T-helper 9 cell (primary cell): ENCODE results near the gene RELN.
"Not testable (repeated sequence)": the region's sequence is repeated elsewhere in the genome, so short reads cannot be mapped to it uniquely, and the experiment has no call there.

Experiments used
- DNase-seq: peaks from one replicate; pipeline ENCODE4 v3.0.0-alpha.2; 2020

Gene RELN

DNA sequence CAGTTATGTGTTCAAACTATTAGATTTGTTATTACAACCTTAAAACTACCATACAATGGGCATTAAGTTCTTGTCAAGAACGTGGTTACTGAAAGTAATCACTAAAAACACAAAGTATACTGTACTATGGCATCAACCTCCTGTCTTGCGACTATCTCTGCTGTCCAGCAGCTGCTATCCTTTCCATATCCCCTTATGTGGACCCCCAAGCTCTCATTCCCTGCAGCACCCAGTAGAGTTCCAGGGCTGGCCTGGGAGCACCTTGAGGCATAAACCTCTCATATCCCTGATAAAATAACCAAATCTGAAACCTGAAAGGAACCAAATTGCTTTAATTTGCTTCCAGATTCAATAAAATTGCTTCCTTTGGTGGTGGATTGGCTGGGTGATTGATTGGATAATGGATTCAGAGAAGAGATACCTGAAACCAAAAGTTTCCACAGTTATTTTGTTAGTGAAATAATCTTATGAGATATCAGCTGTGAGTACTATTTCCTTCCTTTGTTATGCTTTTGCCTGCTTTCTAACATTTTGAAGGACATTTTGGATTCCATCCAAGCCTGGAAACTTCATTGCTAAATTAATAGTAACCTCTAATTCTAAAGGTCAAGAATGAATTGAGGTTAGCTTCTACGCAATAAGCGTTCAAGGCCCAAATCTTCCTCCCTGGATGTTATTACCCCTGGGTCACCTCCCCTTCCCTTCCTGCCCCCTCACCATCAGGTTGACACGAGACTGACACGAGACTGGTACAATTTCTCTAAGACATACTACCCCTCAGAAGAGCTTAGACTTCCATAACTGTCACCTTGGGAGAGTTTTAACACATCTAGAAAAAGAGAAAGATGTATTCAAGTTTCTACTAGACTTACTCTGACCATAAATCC is 48.8 kb downstream of the RELN start:
- no peak for DNase-seq

DNA sequence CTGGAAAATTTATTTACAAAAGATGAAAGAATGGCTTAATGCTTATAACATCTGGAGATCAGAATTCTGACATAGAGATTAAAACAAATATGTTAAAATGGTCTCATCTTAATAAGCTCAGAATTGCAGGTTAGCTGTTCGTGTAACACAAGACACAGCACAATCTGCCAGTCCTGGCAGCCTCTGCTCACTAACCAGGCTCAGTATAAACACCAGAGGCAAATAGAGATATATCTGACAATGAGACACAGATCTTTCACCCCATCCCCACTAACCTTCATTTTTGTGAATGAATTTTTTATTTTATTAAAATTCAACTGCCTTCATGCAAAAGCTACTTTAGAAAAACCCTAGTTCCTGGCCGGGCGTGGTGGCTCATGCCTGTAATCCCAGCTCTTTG is 51.8 kb downstream of the RELN start:
- DNase-seq = no peak

DNA sequence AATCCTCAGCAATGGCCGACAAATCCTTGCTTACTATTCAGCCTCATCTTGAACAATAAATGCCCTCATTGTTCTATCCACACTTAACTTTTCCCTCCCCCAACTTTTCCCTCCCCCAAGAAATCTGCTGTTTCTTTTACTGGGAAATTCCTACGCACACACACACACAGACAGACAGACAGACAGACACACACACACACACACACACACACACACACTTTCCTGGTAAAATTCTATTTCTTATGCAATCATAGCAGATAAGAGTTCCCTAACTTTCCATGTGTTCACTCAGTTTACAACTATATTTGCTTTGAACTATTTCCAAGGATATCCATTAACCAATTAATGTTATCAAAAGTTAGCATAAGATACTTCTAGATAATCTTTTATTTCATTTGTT is 52.9 kb downstream of the RELN start:
- DNase-seq = no peak

DNA sequence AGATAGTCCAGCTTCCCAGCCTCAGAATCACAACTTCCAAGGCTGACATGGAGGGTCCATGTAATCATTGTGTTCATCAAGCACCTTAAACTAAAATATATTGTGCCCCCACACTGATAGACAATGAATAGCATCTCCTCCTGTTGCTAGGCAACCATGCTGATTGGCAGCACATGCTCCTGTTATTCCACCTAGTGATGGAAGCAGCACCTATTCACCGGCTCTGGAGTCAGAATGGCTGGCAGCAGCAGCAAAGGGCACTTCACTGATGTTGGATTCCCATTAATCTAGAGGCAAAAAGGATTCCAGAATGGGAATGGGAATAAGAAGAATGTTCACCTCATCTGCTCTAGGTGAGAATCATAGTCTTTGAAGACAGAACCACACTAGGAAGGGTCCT is 55.0 kb downstream of the RELN start:
- DNase-seq = no peak

DNA sequence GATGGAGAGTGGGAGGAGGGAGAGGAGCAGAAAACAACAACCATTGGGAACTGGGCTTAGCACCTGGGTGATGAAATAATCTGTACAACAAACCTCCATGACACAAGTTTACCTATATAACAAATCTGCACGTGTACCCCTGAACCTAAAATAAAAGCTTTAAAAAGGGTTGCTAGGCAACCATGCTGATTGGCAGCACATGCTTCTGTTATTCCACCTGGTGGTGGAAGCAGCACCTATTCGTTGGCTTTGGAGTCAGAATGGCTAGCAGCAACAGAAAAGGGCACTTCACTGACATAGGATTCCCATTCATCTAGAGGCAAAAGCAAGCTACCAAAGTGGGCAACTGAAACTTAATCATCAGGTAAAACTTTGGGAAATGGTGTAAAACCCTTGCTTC is 57.1 kb downstream of the RELN start:
- DNase-seq = no peak

DNA sequence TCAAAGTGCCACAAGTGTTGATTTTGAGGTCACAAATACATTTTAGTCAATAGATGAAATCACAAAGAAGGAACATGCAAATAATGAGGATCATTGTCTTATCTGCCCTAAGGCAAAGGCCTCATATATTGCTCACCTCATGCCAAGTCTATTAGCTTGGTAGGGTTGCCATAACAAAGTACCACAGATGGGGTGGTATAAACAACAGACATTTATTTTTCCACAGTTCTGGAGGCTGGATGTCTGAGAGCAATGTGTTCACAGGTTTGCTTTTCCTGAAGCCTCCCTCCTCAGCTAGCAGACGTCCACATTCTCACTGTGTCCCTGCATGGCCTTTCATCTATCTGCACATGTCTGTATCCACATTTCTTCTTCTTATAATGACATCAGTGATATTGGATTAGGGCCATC is 59.6 kb downstream of the RELN start:
- DNase-seq = no peak

DNA sequence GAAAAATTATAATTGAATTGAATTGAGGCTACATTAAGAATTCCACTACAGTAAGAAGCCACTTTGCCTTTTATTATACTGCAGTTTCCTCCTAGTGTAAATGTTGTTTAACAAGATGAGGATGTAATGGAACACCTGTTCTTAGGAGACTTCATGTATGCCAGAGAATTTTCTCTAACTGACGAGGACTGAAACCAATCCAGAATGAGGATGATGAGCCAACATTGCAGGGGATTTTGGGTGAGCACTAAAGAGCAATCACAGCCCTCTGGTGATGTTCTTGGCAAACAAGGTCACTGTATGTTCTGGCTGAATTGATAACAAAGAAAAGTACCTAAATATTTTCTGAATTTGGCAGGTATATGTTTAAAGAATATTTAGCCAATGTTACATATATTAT is 60.9 kb downstream of the RELN start:
- DNase-seq = no peak

DNA sequence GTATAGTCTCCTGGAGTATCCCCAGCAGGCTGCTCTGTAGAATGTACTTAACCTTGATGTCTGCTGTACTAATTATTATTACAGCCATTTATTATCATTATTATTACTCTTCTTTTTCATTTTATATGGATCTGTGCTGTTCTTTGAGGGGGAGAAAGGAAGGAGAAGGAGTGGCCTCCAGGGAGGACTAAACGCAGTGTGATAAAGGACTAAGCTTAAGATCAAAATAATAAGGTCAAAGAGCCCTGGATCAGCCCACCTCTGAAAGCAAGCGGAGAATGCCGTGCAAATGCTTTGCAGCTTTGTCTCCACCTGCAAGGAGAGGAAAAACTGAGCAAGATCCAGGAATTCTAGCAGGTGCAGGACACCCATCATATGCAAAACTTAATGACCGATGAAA is 65.3 kb downstream of the RELN start:
- no peak for DNase-seq

DNA sequence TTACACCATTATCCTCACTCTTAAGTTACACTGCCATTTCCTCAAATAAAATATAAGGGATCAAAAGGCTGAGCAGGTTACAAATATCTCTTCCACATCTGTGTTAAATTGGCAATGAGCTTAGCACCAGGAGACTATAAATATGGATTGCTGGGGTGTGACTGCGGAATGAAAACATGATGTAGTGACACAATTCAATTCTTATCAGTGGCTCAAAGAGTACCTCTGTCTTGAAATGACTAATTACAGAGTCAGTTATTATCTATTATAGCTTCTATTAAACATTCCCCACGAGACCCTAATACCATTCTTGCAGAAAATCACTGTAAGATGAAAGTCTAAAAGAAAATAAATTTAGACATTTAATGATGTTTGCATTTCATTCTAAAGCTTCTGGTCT is 67.1 kb downstream of the RELN start:
- no peak for DNase-seq

DNA sequence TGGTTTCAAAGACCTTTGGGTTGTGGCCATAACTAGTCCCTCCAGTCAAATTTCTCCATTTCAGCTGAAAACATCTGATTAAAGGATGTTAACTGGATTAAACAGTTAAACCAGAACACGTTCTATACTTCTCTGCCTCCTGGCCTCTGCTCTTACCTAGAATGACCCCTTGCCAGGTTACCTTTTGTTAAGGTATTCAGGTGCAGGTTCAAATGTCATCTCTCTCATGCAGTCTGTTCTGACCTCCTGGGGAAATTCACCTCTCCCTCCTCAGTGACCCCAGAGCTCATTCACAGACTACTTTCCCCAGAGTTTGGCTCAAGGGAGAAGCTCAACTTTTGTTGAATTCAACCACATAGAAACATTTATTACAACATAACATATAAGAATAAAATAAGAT is 67.8 kb downstream of the RELN start:
- DNase-seq = no peak

DNA sequence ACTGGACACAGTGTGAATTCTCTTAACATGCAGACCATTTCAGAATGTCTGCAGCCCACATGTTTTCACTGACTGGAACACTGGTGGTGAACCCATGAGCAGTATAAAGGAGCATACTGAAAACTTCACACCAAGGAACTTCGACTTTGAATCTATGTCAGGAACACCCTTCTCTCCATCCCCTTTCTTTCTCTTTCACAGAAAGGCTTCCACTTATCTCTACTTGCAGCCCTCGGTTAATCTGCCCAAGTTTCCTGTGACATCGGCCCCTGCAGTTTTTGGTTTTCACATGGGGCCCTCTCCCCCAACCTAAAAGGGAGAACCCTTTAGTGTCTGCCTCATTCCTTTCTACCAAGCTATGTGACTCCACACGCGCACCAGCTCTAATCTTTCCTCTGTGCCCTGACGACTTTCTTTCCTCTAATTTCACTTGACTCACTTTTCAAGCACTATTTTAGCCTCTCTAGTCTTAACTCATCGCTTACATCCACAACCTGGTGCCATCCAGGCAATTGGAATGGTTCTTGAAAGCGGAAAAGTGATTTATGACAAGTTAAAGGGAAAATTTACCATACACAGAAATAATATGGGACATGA is 70.1 kb downstream of the RELN start:
- DNase-seq = no peak

DNA sequence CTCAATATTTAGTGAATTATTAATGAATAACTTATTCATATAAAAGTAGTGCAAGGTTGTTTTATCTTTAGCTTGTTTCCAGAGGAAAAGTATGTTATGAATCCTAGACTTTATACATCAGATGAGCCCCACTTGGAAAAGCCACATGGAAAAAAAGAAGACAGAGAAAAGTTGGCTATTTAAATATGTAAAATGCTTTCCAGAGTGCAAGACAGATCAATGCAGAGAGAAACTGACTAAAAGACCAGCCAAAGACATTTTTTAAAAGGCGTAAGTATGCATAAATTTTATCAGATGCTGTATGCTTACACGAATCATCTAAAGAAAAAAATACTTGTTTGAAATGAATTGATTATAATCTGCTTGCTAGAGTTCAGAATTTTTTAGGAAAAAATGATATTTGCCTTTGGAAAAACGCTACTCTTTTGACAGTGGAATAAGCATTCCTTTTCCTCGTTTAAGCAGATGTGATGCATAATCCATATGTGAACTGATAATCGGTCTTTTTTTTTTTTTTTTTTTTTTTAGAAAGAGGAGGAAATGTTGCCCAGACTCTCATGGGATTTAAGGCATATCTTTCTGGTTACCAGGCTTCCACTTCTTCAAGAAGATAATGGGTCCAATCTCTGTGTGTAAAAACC is 70.7 kb downstream of the RELN start:
- DNase-seq = no peak

DNA sequence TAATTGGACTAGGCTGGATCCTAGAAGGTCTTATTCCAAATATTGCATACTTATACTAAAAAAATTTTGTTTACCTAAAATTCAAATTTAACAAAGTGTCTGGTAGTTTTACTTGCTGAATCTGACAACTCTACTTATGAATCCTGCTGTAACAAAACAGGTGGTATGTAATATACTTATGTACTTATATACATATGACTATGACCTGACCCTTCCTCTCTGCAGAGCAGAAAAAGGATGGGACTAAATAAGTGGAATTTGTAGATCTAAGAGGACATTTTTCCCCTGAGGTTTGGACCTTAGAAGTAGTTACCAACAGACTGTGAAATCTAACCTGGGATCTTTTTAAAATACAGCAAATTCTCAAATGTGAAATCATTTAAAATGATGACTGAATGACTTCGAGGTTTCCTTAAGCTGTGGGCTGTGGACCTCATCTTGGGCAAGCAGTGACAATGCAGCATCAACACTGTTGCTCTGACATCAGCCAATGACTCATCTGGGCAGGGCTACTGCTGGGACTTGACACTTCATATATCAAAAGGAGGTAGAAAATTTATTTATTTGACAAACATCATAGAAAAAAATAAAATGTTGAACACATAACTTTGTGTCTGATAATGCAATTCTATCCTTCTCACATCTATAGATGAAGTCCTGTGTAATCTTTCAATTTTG is 73.6 kb downstream of the RELN start:
- no peak for DNase-seq

DNA sequence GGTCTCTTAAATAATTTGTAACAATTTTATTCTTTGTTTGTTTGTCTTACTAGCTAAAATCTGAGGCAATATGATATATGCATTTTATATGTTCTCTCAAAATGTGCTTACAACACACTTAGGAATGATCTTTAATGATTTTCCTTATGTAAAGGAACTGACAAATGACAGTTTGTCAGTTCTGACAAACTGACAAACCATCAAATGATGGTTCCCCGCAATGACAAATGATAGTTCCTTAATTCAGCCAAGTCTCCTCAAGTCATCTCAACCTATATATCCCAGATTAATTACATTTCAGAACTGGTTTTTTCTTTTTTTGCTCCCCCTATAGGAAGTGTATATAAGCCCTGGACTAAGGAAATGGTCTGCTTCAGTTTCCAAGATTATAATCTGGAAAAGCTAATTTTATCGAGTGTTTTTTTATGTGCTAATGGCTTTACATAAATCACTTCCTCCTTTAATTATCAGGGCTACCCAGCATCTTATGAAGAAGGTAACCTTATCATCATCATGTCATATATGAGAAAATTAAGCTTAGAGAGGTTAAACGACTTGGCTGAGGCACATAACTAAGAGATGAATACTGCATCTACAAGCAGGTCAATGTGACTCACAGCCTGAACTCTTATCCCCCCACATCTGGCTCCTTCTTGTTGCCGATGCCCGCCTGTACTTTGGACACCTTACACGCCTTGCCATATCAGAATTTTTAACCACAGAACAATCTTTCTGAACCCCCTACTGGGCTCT is 75.1 kb downstream of the RELN start:
- DNase-seq = no peak

DNA sequence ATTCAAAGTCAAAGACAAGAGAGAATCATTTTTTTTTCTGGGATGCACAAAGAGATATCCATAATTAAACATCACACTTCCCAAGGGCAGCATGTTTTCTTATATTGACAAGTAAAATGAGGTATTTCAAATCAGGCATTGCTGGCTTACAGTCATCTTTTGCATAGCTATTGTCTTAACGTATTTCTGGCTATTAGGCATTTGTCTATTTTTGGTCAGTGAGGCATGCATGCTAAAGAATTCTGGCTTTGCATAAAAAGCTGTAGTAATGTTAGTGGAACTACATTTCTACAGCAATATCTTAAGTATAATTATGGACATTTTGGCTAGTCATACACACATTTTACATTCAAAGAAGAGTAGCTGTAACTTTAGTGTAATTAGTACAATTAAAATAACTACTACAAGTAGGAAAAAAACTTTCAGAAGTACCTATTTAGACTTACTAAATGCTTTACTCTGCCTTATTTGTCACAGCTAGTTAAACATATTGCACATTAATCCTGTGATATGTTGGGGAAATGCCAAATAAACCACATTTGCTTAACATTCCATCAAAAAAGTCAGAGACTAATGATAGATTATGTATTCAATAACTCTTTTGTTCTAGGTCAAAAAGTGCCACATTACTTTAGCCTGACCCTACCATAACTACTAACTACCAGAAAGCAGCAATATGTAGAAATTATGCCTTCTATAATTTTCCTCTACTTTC is 76.4 kb downstream of the RELN start:
- DNase-seq = no peak

DNA sequence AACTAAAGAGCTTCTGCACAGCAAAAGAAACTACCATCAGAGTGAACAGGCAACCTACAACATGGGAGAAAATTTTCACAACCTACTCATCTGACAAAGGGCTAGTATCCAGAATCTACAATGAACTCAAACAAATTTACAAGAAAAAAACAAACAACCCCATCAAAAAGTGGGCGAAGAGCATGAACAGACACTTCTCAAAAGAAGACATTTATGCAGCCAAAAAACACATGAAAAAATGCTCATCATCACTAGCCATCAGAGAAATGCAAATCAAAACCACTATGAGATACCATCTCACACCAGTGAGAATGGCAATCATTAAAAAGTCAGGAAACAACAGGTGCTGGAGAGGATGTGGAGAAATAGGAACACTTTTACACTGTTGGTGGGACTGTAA is 78.4 kb downstream of the RELN start:
- not testable (repeated sequence) for DNase-seq

DNA sequence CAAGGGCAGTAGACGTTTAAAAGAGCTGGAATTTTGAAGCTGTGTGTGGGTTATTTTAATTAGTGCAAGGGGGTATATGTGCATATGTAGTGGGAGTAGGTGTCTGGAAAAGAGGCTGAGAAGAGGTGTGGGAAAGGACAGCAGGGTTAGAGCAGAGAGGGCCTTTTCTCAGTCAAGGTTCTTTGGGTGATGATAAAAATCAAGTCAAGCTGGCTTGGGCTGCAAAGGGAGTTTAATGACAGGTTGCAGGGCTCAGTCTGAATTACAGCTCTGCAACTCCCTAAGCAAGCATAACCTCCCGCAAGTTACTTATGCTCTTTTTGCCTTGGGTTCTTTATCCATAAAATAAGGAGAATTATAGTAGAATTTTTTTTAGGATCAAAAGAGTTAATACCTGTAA is 83.5 kb downstream of the RELN start:
- no peak for DNase-seq

DNA sequence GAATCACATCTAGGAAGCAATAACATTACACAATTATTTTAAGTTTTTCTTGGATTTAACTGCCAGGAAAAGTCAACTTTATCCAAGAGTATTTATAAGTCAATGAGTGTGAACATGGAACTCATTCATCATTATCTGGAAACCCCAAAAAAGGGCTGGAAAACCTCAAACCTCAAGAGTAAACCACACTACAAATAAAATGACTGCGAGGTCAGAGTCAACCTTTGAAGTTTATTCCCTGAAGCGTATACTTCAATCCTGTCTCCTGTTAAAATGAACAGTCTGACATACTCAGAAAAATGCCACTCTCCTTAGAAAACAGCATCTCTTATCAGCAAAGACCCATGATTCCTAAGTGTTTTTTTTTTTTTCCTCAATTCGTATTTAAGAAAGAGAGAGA is 86.5 kb downstream of the RELN start:
- no peak for DNase-seq

DNA sequence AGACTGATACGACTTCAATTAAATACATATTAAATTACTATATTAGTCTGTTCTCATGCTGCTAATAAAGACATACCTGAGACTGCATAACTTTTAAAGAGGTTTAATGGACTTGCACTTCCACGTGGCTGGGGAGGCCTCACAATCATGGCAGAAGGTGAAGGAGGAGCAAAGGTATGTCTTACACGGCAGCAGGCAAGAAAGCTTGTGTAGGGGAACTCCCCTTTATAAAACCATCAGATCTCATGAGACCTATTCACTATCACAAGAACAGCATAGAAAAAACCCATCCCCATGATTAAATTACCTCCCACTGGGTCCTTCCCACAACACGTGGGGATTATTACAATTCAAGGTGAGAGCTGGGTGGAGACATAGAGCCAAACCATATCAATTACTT is 92.6 kb downstream of the RELN start:
- not testable (repeated sequence) for DNase-seq

DNA sequence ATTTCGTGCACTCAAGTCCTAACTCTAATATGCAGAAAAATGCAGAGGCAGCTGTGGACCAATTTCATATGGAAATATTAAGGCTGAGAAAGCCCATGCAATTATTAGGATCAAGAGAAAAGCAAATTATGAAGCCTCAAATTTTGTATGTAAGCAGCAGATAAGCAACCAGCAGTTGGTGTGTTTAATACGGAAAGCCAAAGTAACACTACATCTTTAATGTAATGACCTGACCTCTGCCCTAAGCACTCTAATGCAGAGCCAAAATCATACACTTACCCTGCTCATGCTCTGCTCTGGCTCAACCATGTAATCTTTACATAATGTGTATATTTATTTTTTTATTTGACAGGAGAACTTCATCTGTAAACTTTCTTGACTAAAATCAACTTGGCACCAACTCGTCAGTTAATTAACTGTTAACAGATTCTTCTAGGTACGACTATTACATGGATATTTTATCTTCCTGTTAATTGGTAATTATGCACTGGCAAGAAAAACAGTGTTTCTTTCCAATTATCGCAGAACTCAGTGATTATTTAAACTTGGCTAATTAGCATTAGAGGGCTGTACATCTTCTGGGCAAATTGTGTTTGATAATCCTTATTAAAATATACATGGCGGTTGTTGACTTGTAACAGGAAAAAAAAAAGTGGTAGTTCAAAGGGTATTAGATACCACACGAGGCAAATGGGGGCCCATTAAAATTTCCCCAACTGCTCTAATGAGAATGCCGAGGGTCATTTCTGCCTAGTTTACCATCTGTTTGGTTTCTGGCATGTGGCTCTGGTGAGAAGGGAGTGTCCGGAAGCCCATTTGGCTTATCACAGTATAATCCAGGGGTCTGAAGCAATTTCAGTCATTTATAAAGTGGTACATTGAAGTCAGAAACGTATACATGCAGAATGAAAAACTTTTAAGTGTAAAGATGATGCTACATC is 94.5 kb downstream of the RELN start:
- DNase-seq = no peak

DNA sequence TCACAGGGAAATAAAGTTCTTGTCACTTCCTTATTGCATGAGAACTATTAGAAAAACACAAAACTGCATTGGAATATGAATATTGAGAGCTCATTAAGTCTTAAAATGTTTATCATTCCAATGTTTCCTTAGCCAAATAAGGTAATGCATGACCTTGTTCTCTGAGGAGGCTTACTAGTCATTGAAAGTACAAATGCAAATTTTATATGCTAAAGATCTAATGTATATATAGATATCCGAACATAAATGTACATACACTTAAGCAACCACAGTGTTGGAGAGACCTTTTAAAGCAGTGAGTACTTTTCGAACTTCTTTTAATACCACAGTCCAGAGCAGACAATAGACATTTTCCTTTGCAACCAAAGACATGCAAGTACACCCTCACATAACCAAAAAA is 96.1 kb downstream of the RELN start:
- DNase-seq = no peak
